ENCODE results near the gene RAB33A. TPM values are rescaled to one million over a fixed set of nuclear protein-coding genes. Genes with fewer than 3 reads are reported as not detected.
"Not testable (repeated sequence)": the region's sequence is repeated elsewhere in the genome, so short reads cannot be mapped to it uniquely, and the experiment has no call there.

RAB33A gene
- total and polyA plus RNA-seq, 9 donors, result 0.10 to 0.49 (median 0.25) TPM

DNA sequence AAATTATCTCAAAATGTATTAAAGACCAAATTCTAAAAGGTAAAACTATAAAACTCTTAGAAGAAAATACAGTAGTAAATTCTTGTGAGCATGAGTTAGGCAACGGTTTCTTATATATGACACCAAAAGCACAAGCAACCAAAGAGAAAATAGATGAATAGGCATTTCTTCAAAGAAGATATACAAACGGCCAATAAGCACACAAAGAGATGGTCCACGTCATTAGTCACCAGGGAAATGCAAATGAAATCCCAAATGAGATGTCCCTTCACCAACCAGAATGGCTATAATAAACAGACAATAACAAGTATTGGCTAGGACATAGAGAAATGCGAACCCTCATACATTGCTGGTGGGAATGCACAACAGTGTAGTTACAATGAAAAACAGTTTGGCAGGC, 44.6 kb downstream of the RAB33A start:
- Histone ChIP-seq H3K27ac (ENCODE audit: low read length) (no peak overlapping the region), H3K9me3 (replicated peaks; ENCODE audit: control insufficient read depth, low read depth, low read length) (no peaks in the 10 kb centered on the region), H3K27me3 (ENCODE audit: control insufficient read depth, insufficient read depth, low read length) (no peaks in the 10 kb centered on the region), H3K4me1 (ENCODE audit: control insufficient read depth, insufficient read depth, low read length) (no peaks in the 10 kb centered on the region), H3K4me3 (ENCODE audit: low read length) (no peak overlapping the region), H3K36me3 (ENCODE audit: control insufficient read depth, insufficient read depth, low read length) (peaks cover 16% of the 10 kb centered on the region)
- no peak for DNase-seq
- no CpG with 5 or more reads among the region's 4 CpGs for WGBS (ENCODE audit: insufficient coverage)

GRCh38 chrX:130224810-130225209, 53.0 kb downstream of the RAB33A start:
- H3K27ac ChIP-seq (ENCODE audit: low read length), result no peak overlapping the region
- DNase-seq, result no peak

GRCh38 chrX:130228871-130229270, 57.1 kb downstream of the RAB33A start:
- Histone ChIP-seq H3K27ac (ENCODE audit: low read length) (no peak overlapping the region), H3K36me3 (ENCODE audit: control insufficient read depth, insufficient read depth, low read length) (no peaks in the 10 kb centered on the region), H3K4me3 (ENCODE audit: low read length) (no peak overlapping the region), H3K27me3 (ENCODE audit: control insufficient read depth, insufficient read depth, low read length) (peaks cover 4% of the 10 kb centered on the region), H3K4me1 (ENCODE audit: control insufficient read depth, insufficient read depth, low read length) (no peaks in the 10 kb centered on the region), H3K9me3 (replicated peaks; ENCODE audit: control insufficient read depth, low read depth, low read length) (no peaks in the 10 kb centered on the region)
- no peak for DNase-seq
- WGBS (ENCODE audit: insufficient coverage), result no CpG with 5 or more reads among the region's 2 CpGs

More at GRCh38 chrX:130224810-130225209, 53.0 kb downstream of the RAB33A start:
- Histone ChIP-seq H3K27me3 (ENCODE audit: control insufficient read depth, insufficient read depth, low read length) (peaks cover 4% of the 10 kb centered on the region), H3K4me1 (ENCODE audit: control insufficient read depth, insufficient read depth, low read length) (no peaks in the 10 kb centered on the region), H3K4me3 (ENCODE audit: low read length) (no peak overlapping the region), H3K9me3 (replicated peaks; ENCODE audit: control insufficient read depth, low read depth, low read length) (no peaks in the 10 kb centered on the region), H3K36me3 (ENCODE audit: control insufficient read depth, insufficient read depth, low read length) (no peaks in the 10 kb centered on the region)
- 100% methylated on average over 2 of the region's 2 CpGs for WGBS (ENCODE audit: insufficient coverage)

GRCh38 chrX:130231184-130231583, 59.4 kb downstream of the RAB33A start:
- no CpG with 5 or more reads among the region's 4 CpGs for WGBS (ENCODE audit: insufficient coverage)
- DNase-seq; H3K9me3 ChIP-seq (replicated peaks; ENCODE audit: control insufficient read depth, low read depth, low read length); H3K27me3 ChIP-seq (ENCODE audit: control insufficient read depth, insufficient read depth, low read length); H3K36me3 ChIP-seq (ENCODE audit: control insufficient read depth, insufficient read depth, low read length); H3K4me3 ChIP-seq (ENCODE audit: low read length); H3K4me1 ChIP-seq (ENCODE audit: control insufficient read depth, insufficient read depth, low read length); H3K27ac ChIP-seq (ENCODE audit: low read length): not testable (repeated sequence)

Other genes with a start within 250 kb of the RAB33A start
- gene BCORL1, start 189.3 kb upstream of the RAB33A start, total RNA-seq, result 4.3 TPM
- gene BCORL1, start 189.3 kb upstream of the RAB33A start, polyA plus RNA-seq (ENCODE audit: insufficient read depth in 1 of 8, insufficient read length in 8 of 8, low replicate concordance in 1 of 8), result 10 to 100 TPM; 12.2 to 21.3 (median 17.0) TPM
- gene ELF4, start 61.5 kb upstream of the RAB33A start, total RNA-seq, result 7.6 TPM
- 10 to 100 TPM in 5 of 8 donors, 1 to 10 TPM in 3; 6.9 to 16.9 (median 11.1) TPM for gene ELF4, start 61.5 kb upstream of the RAB33A start, polyA plus RNA-seq (ENCODE audit: insufficient read depth in 1 of 8, insufficient read length in 8 of 8, low replicate concordance in 1 of 8)
- gene AIFM1, start 6.1 kb upstream of the RAB33A start, total RNA-seq, result 14.1 TPM
- gene AIFM1, start 6.1 kb upstream of the RAB33A start, polyA plus RNA-seq (ENCODE audit: insufficient read depth in 1 of 8, insufficient read length in 8 of 8, low replicate concordance in 1 of 8), result 10 to 100 TPM; 22.2 to 27.8 (median 25.0) TPM
- gene ZNF280C, start 96.9 kb downstream of the RAB33A start, total RNA-seq, result 5.8 TPM
- gene ZNF280C, start 96.9 kb downstream of the RAB33A start, polyA plus RNA-seq (ENCODE audit: insufficient read depth in 1 of 8, insufficient read length in 8 of 8, low replicate concordance in 1 of 8), result 1 to 10 TPM; 3.9 to 8.3 (median 5.1) TPM
- gene SLC25A14, start 168.0 kb downstream of the RAB33A start, total RNA-seq, result 7.9 TPM
- 10 to 100 TPM in 4 of 8 donors, 1 to 10 TPM in 4; 7.2 to 11.1 (median 10.0) TPM for gene SLC25A14, start 168.0 kb downstream of the RAB33A start, polyA plus RNA-seq (ENCODE audit: insufficient read depth in 1 of 8, insufficient read length in 8 of 8, low replicate concordance in 1 of 8)
- gene GPR119, start 213.7 kb downstream of the RAB33A start, total RNA-seq, result not detected
- not detected for gene GPR119, start 213.7 kb downstream of the RAB33A start, polyA plus RNA-seq (ENCODE audit: insufficient read depth in 1 of 8, insufficient read length in 8 of 8, low replicate concordance in 1 of 8)
- 28.1 TPM for gene RBMX2, start 230.0 kb downstream of the RAB33A start, total RNA-seq
- gene RBMX2, start 230.0 kb downstream of the RAB33A start, polyA plus RNA-seq (ENCODE audit: insufficient read depth in 1 of 8, insufficient read length in 8 of 8, low replicate concordance in 1 of 8), result 10 to 100 TPM; 19.0 to 25.6 (median 21.8) TPM

Measured in muscle of leg (tissue), 11 donors.